Pancreas (tissue), 10 donors: Measurements from ENCODE around the gene BEND3. TPM values are rescaled to one million over a fixed set of nuclear protein-coding genes. Genes with fewer than 3 reads are reported as not detected.

Experiments used
- ATAC-seq, 4 donors: fragments of 200-7000 bp; cut with Tn5 transposase; one replicate each; pipeline versions ENCODE4 v1.8.0 to v1.9.1; 2020; ENCODE audit warnings: mild to moderate bottlenecking in 4 of 4, moderate library complexity in 4 of 4
- DNase-seq, 6 donors: peaks; one replicate each; pipeline ENCODE4 v3.0.0-alpha.2; 2020
- FAIRE-seq: peaks from 2 replicates; lab custom pipeline; 2012; peaks lifted over from hg19 to GRCh38; lab: Jason Lieb, UNC
- H3K27ac ChIP-seq, 4 donors: fragments of 200-600 bp; sonication (generic); 1 replicate in 3 of 4; 2 replicates in 1 of 4; pipeline versions ENCODE4 v1.5.0 to v1.8.0; 2020
- H3K27me3 ChIP-seq, 4 donors: fragments of 200-600 bp; one replicate each; pipeline ENCODE4 v1.8.0; 2021
- H3K36me3 ChIP-seq, 3 donors: fragments of 200-600 bp; sonication (generic) in 1 of 3; one replicate each; pipeline versions ENCODE4 v1.5.0 to v1.8.0; 2020 to 2021
- H3K4me1 ChIP-seq, 3 donors: fragments of 200-600 bp; one replicate each; pipeline ENCODE4 v1.8.0; 2021
- H3K4me3 ChIP-seq, 4 donors: fragments of 200-600 bp; sonication (generic) in 2 of 4; one replicate each; pipeline versions ENCODE4 v1.5.0 to v1.8.0; 2020 to 2021
- H3K9me3 ChIP-seq, 4 donors: fragments of 200-600 bp; one replicate each; pipeline ENCODE4 v1.8.0; 2021
- WGBS, 2 donors: extraction: QIAGEN DNeasy Blood & Tissue Kit; methylation state at CpG; one replicate each; pipeline ENCODE4 v1.1.7; 2013; 5-methylcytosine and 5-hydroxymethylcytosine counted together
- intact Hi-C, 3 donors: fragments of 100-400 bp; cut with DNase I; formaldehyde crosslinking; loops; one replicate each; pipeline versions ENCODE4 v1.11.1 to v1.14.2; 2022
- polyA plus RNA-seq, 2 donors: library from polyadenylated mRNA; stranded (reverse); fragments of 200-250 nt; gene quantifications; one replicate each; pipeline ENCODE4 v1.2.3, GENCODE V29; 2013
- total RNA-seq, 6 donors: library from RNA; stranded (reverse); fragmentation: NEBNext Ultra II Directional in 4 of 6; extraction: Animal tissue kit (Norgen Biotek cat#: 25700) in 4 of 6; gene quantifications; one replicate each; pipeline versions ENCODE4 v1.2.1 to v1.2.4, GENCODE V29; 2021 to 2023
- TF ChIP-seq, protein P1 (sequence below), 4 donors: fragments of 200-600 bp; sonication (generic) in 3 of 4; IDR thresholded peaks; one replicate each; pipeline versions ENCODE4 v1.5.0 to v1.8.0; 2021; ENCODE audit warnings: antibody characterized with exemption in 4 of 4
- donor health status: healthy with polysubstance abuse.
- donor health status: DM: no; HTN: no; CAD: no; lungs with moderate emphysema.
- donor health status: DM: no; HTN: no; CAD: no.
- donor health status: control.
- donor health status: control.
- donor health status: Bipolar disorder and iron deficiency.
- donor health status: DM: yes; HTN: yes; CAD: no.
- donor health status: DM: no; HTN: no; CAD: no.
- donor health status: DM: no; HTN: no; CAD: no.
- donor health status: DM: yes; HTN: yes; CAD: no.

The BEND3 gene
- total and polyA plus RNA-seq, 8 donors, result 0.77 to 3.4 (median 1.9) TPM

DNA sequence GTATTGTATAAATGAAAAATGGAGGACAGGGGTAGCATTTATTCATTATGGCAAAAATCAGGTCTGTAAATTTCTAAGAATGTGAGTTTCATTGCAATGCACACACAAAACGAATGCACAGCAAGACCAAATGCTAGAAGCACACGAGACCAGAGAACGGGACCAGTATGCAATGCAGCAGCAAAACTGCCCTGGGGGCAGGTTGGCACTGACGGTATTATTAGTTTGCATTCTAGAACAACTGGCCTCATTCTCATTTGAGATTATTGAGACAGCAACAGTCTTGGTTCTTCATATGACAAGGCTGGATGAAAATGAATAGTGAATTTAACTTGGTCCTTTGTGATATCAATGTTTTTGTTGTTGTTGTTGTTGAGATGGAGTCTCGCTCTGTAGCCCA, 96.3 kb downstream of the BEND3 start:
- no peaks in the 10 kb centered on the region for H3K27me3 ChIP-seq
- no peak overlapping the region for H3K27ac ChIP-seq
- DNase-seq (no peak), FAIRE-seq (no peak), ATAC-seq (no peak)
- no peaks in the 10 kb centered on the region for H3K9me3 ChIP-seq
- H3K4me3 ChIP-seq, result no peak overlapping the region
- 92 to 95% methylated on average over 5 of the region's 5 CpGs for WGBS, 2 donors
- intact Hi-C loops, result no loop called here
- H3K36me3 ChIP-seq, result no peaks in the 10 kb centered on the region
- H3K4me1 ChIP-seq, result peaks cover 0 to 8% (median 8%) of the 10 kb centered on the region in 3 donors
- TF ChIP-seq, protein P1, sequence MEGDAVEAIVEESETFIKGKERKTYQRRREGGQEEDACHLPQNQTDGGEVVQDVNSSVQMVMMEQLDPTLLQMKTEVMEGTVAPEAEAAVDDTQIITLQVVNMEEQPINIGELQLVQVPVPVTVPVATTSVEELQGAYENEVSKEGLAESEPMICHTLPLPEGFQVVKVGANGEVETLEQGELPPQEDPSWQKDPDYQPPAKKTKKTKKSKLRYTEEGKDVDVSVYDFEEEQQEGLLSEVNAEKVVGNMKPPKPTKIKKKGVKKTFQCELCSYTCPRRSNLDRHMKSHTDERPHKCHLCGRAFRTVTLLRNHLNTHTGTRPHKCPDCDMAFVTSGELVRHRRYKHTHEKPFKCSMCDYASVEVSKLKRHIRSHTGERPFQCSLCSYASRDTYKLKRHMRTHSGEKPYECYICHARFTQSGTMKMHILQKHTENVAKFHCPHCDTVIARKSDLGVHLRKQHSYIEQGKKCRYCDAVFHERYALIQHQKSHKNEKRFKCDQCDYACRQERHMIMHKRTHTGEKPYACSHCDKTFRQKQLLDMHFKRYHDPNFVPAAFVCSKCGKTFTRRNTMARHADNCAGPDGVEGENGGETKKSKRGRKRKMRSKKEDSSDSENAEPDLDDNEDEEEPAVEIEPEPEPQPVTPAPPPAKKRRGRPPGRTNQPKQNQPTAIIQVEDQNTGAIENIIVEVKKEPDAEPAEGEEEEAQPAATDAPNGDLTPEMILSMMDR (IDR thresholded peaks at IDR 0.05), result no peak

Other genes with a start within 250 kb of the BEND3 start
- gene CD24, start 140.8 kb downstream of the BEND3 start, total RNA-seq, result 100 to 1,000 TPM; 453 to 874 (median 687) TPM
- 100 to 1,000 TPM; 333 to 417 TPM for gene CD24, start 140.8 kb downstream of the BEND3 start, polyA plus RNA-seq
- gene MTRES1, start 87.3 kb downstream of the BEND3 start, total RNA-seq, result 1 to 10 TPM; 4.3 to 8.6 (median 6.3) TPM
- 10 to 100 TPM; 15.3 to 16.3 TPM for gene MTRES1, start 87.3 kb downstream of the BEND3 start, polyA plus RNA-seq